WI38 (cell line): Measurements from ENCODE around the gene FNDC8.

Source experiments
- H3K4me3 ChIP-seq: 2 replicates; pipeline ENCODE4 v1.5.1; 2011; ENCODE audit warnings: low read depth, mild to moderate bottlenecking, control low read depth, low read length
- CTCF ChIP-seq: IDR thresholded peaks from 2 replicates; pipeline ENCODE4 v1.5.1; 2012; ENCODE audit warnings: low read depth, mild to moderate bottlenecking, control low read depth, low read length

Gene FNDC8

GRCh38 chr17:35121315-35121714 is at the start of gene FNDC8:
TSS of gene FNDC8 (plus strand) at chr17:35121615. CDS start at chr17:35121694, 79 bp downstream.
- no peak for TF ChIP-seq CTCF
- no peak within 1 kb of the TSS for H3K4me3 ChIP-seq

GRCh38 chr17:35073183-35073790 is 48.1 kb upstream of the FNDC8 start:
- no peak overlapping the region for H3K4me3 ChIP-seq
- no peak for TF ChIP-seq CTCF

- no peak overlapping the region for H3K4me3 ChIP-seq
- no peak for TF ChIP-seq CTCF
These were observed 47.3 kb upstream of the FNDC8 start for GRCh38 chr17:35073991-35074627.

- H3K4me3 ChIP-seq: no peak overlapping the region
- TF ChIP-seq CTCF: no peak
These were observed 46.4 kb upstream of the FNDC8 start for GRCh38 chr17:35074711-35075707.

GRCh38 chr17:35076874-35077273 is 44.5 kb upstream of the FNDC8 start:
- H3K4me3 ChIP-seq: no peak overlapping the region

More at GRCh38 chr17:35076874-35077273, 44.5 kb upstream of the FNDC8 start:
- no peak for TF ChIP-seq CTCF
